Measurements from ENCODE around the gene NDUFC1.

Gene NDUFC1

DNA sequence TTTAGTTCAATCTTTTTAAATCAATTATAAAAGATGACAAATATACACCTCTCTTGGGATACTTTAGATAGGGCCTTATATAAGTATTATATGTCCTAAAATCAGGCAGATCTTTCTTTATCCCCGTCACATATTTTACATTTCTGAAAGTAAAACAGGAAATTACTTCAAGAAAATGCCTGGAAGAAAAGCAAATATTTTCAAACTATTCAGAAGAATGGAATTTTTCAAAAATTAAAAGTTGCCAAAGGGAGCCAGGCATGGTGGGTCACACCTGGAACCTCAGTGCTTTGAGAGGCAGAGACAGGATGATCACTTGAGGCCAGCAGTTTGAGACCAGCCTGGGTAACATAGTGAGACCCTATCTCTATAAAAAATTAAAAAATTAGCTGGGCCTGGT, 56.7 kb downstream of the NDUFC1 start:
- Histone ChIP-seq H3K27me3 (ENCODE audit: insufficient read depth, poor library complexity, severe bottlenecking) (no peaks in the 10 kb centered on the region), H3K9me3 (ENCODE audit: severe bottlenecking) (no peaks in the 10 kb centered on the region), H3K27ac (ENCODE audit: poor library complexity, severe bottlenecking) (peak overlapping the region; percentile 89), H3K4me1 (ENCODE audit: insufficient read depth, poor library complexity, severe bottlenecking) (peaks cover 36% of the 10 kb centered on the region), H3K36me3 (ENCODE audit: low read depth) (no peaks in the 10 kb centered on the region), H3K4me3 (ENCODE audit: severe bottlenecking) (no peak overlapping the region)
- TF ChIP-seq, protein P1, sequence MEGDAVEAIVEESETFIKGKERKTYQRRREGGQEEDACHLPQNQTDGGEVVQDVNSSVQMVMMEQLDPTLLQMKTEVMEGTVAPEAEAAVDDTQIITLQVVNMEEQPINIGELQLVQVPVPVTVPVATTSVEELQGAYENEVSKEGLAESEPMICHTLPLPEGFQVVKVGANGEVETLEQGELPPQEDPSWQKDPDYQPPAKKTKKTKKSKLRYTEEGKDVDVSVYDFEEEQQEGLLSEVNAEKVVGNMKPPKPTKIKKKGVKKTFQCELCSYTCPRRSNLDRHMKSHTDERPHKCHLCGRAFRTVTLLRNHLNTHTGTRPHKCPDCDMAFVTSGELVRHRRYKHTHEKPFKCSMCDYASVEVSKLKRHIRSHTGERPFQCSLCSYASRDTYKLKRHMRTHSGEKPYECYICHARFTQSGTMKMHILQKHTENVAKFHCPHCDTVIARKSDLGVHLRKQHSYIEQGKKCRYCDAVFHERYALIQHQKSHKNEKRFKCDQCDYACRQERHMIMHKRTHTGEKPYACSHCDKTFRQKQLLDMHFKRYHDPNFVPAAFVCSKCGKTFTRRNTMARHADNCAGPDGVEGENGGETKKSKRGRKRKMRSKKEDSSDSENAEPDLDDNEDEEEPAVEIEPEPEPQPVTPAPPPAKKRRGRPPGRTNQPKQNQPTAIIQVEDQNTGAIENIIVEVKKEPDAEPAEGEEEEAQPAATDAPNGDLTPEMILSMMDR (IDR thresholded peaks at IDR 0.05; ENCODE audit: poor library complexity, severe bottlenecking): no peak
- DNase-seq (ENCODE audit: low spot score): no peak
- peak; percentile 6; the same call in 1 of the 3 replicates for ATAC-seq (ENCODE audit: low read depth)

GRCh38 chr4:139243448-139244365, 58.6 kb downstream of the NDUFC1 start:
- no peaks in the 10 kb centered on the region for H3K9me3 ChIP-seq (ENCODE audit: severe bottlenecking)
- H3K36me3 ChIP-seq (ENCODE audit: low read depth): no peaks in the 10 kb centered on the region
- ATAC-seq (ENCODE audit: low read depth) (peak; percentile 95), DNase-seq (ENCODE audit: low spot score) (no peak)
- TF ChIP-seq, protein P1 (IDR thresholded peaks at IDR 0.05; ENCODE audit: poor library complexity, severe bottlenecking): no peak
- H3K27me3 ChIP-seq (ENCODE audit: insufficient read depth, poor library complexity, severe bottlenecking): no peaks in the 10 kb centered on the region
- peaks cover 36% of the 10 kb centered on the region for H3K4me1 ChIP-seq (ENCODE audit: insufficient read depth, poor library complexity, severe bottlenecking)
- no peak overlapping the region for H3K4me3 ChIP-seq (ENCODE audit: severe bottlenecking)
- peak overlapping the region; percentile 89 for H3K27ac ChIP-seq (ENCODE audit: poor library complexity, severe bottlenecking)

DNA sequence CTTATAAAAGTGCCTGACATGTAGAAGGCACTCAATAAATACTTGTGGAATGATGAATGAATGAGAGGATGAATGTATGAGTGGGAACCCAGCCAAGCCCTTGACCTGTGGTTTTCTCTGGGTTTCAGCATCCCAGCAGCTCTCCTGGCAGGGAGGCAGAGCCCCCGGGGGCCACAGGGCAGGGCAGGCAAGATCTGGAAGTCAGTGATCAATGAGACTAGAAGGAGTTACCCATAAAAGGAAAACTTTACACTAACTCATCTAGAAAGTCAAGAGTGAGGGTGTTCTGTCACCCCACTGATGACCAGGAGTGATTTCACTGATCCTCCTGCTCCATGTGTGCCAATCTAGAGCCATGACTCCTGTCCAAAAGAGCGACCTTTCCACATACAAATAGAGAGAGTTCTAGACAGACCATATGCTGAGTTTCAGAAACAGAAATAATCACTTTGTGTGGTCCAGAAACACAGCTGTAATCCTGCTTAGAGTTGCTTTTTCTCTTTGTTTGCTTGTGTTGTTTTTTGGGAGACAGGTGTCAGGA, 59.7 kb downstream of the NDUFC1 start:
- TF ChIP-seq, protein P1 (IDR thresholded peaks at IDR 0.05; ENCODE audit: poor library complexity, severe bottlenecking): no peak
- Histone ChIP-seq H3K9me3 (ENCODE audit: severe bottlenecking) (no peaks in the 10 kb centered on the region), H3K27ac (ENCODE audit: poor library complexity, severe bottlenecking) (peak overlapping the region; percentile 89), H3K4me1 (ENCODE audit: insufficient read depth, poor library complexity, severe bottlenecking) (peaks cover 36% of the 10 kb centered on the region), H3K36me3 (ENCODE audit: low read depth) (no peaks in the 10 kb centered on the region), H3K27me3 (ENCODE audit: insufficient read depth, poor library complexity, severe bottlenecking) (no peaks in the 10 kb centered on the region), H3K4me3 (ENCODE audit: severe bottlenecking) (no peak overlapping the region)
- peak; percentile 22 for ATAC-seq (ENCODE audit: low read depth)
- DNase-seq (ENCODE audit: low spot score): peak; percentile 74

- Histone ChIP-seq H3K27ac (ENCODE audit: poor library complexity, severe bottlenecking) (peak overlapping the region; percentile 89), H3K4me1 (ENCODE audit: insufficient read depth, poor library complexity, severe bottlenecking) (peaks cover 36% of the 10 kb centered on the region), H3K9me3 (ENCODE audit: severe bottlenecking) (no peaks in the 10 kb centered on the region), H3K36me3 (ENCODE audit: low read depth) (no peaks in the 10 kb centered on the region), H3K4me3 (ENCODE audit: severe bottlenecking) (no peak overlapping the region), H3K27me3 (ENCODE audit: insufficient read depth, poor library complexity, severe bottlenecking) (no peaks in the 10 kb centered on the region)
- TF ChIP-seq, protein P1 (IDR thresholded peaks at IDR 0.05; ENCODE audit: poor library complexity, severe bottlenecking): no peak
- ATAC-seq (ENCODE audit: low read depth) (no peak), DNase-seq (ENCODE audit: low spot score) (no peak)
These were observed 60.5 kb downstream of the NDUFC1 start for GRCh38 chr4:139241784-139242151.

Measured in RWPE2 (cell line).